Measurements from ENCODE around the gene PINK1. TPM values are rescaled to one million over a fixed set of nuclear protein-coding genes. Genes with fewer than 3 reads are reported as not detected.
"Not testable (repeated sequence)": the region's sequence is repeated elsewhere in the genome, so short reads cannot be mapped to it uniquely, and the experiment has no call there.

Gene PINK1
- 4.5 and 4.8 TPM in 2 replicates for total RNA-seq

- intact Hi-C loops (cut with micrococcal nuclease), result loop anchor here (1.0 to 5.0 kb wide), 5 partner anchors 28 to 751 kb away; partner anchors contain the start of genes DDOST, HP1BP3, MUL1 and OTUD3
These were observed at the start of gene PINK1 for GRCh38 chr1:20633190-20634064. Gene PINK1 (plus strand): TSS chr1:20633458. CDS start chr1:20633549, 91 bp downstream.

GRCh38 chr1:20584890-20585289, 48.4 kb upstream of the PINK1 start:
- intact Hi-C loops (cut with micrococcal nuclease), result no loop called here

GRCh38 chr1:20586953-20587660, 46.2 kb upstream of the PINK1 start:
- intact Hi-C loops (cut with micrococcal nuclease), result no loop called here

GRCh38 chr1:20587661-20588053, 45.6 kb upstream of the PINK1 start:
- intact Hi-C loops (cut with micrococcal nuclease), result no loop called here

- intact Hi-C loops (cut with micrococcal nuclease), result no loop called here
These were observed 44.5 kb upstream of the PINK1 start, which contains the start of gene CDA for GRCh38 chr1:20588634-20589225. Gene CDA (plus strand): TSS chr1:20589097. CDS start chr1:20589130, 33 bp downstream.

- intact Hi-C loops (cut with micrococcal nuclease), result no loop called here
These were observed 43.7 kb upstream of the PINK1 start for GRCh38 chr1:20589331-20590278.

GRCh38 chr1:20590306-20590777, 42.9 kb upstream of the PINK1 start:
- intact Hi-C loops (cut with micrococcal nuclease), result no loop called here

- intact Hi-C loops (cut with micrococcal nuclease), result no loop called here
These were observed 39.5 kb upstream of the PINK1 start for GRCh38 chr1:20593756-20594155.

GRCh38 chr1:20594746-20595145, 38.5 kb upstream of the PINK1 start:
- intact Hi-C loops (cut with micrococcal nuclease), result no loop called here

- intact Hi-C loops (cut with micrococcal nuclease), result no loop called here
These were observed 37.2 kb upstream of the PINK1 start for GRCh38 chr1:20596106-20596505.

GRCh38 chr1:20597650-20598049, 35.6 kb upstream of the PINK1 start:
- intact Hi-C loops (cut with micrococcal nuclease), result no loop called here

- intact Hi-C loops (cut with micrococcal nuclease), result no loop called here
These were observed 33.1 kb upstream of the PINK1 start for GRCh38 chr1:20600156-20600555.

- intact Hi-C loops (cut with micrococcal nuclease), result no loop called here
These were observed 32.0 kb upstream of the PINK1 start for GRCh38 chr1:20601129-20601825.

GRCh38 chr1:20602851-20603450, 30.3 kb upstream of the PINK1 start:
- intact Hi-C loops (cut with micrococcal nuclease), result no loop called here

- intact Hi-C loops (cut with micrococcal nuclease), result no loop called here
These were observed 29.5 kb upstream of the PINK1 start for GRCh38 chr1:20603504-20604464.

GRCh38 chr1:20604678-20605077, 28.6 kb upstream of the PINK1 start:
- intact Hi-C loops (cut with micrococcal nuclease), result no loop called here

GRCh38 chr1:20606801-20607570, 26.3 kb upstream of the PINK1 start:
- intact Hi-C loops (cut with micrococcal nuclease), result not testable (repeated sequence)

GRCh38 chr1:20609541-20609940, 23.7 kb upstream of the PINK1 start:
- intact Hi-C loops (cut with micrococcal nuclease), result no loop called here
